Left ventricle myocardium inferior (tissue), 1 donor: Measurements from ENCODE around the gene GADD45G. TPM values are rescaled to one million over a fixed set of nuclear protein-coding genes. Genes with fewer than 3 reads are reported as not detected.
A peak's percentile ranks its signal among the peaks of the same experiment; 100 is the strongest.

ENCODE experiments used
- DNase-seq: peaks from one replicate; pipeline ENCODE4 v3.0.0-alpha.2; 2020
- H3K27ac ChIP-seq: fragments of 200-600 bp; replicated peaks from 2 replicates; pipeline ENCODE4 v1.8.0; 2021
- H3K27me3 ChIP-seq: fragments of 200-600 bp; 2 replicates; pipeline ENCODE4 v1.8.0; 2021; ENCODE audit warnings: low read depth
- H3K36me3 ChIP-seq: fragments of 200-600 bp; 2 replicates; pipeline ENCODE4 v1.8.0; 2021
- H3K4me1 ChIP-seq: fragments of 200-600 bp; 2 replicates; pipeline ENCODE4 v1.8.0; 2021
- H3K4me3 ChIP-seq: fragments of 200-600 bp; 2 replicates; pipeline ENCODE4 v1.8.0; 2021; ENCODE audit warnings: mild to moderate bottlenecking, moderate library complexity
- H3K9me3 ChIP-seq: fragments of 200-600 bp; replicated peaks from 2 replicates; pipeline ENCODE4 v1.8.0; 2021
- CTCF ChIP-seq: fragments of 200-600 bp; IDR thresholded peaks from 2 replicates; pipeline ENCODE4 v1.8.0; 2021; ENCODE audit warnings: antibody characterized with exemption, mild to moderate bottlenecking, borderline replicate concordance
- intact Hi-C: fragments of 100-400 bp; cut with micrococcal nuclease; formaldehyde crosslinking; loops from one replicate; pipeline ENCODE4 v1.11.0; 2022
- total RNA-seq: library from RNA; stranded (reverse); fragmentation: NEBNext Ultra II Directional; extraction: Animal tissue kit (Norgen Biotek cat#: 25700); gene quantifications from one replicate; pipeline ENCODE4 v1.2.1, GENCODE V29; 2021
- donor health status: DM: no; HTN: yes; CAD: no; lungs with severe emphysema.

GADD45G gene
- total RNA-seq, 1 donor from 2014 or later: 44.5 TPM

- intact Hi-C loops: no loop called here
- Histone ChIP-seq H3K27ac (peak overlapping the region; percentile 90), H3K9me3 (no peaks in the 10 kb centered on the region), H3K4me1 (peaks cover 52% of the 10 kb centered on the region), H3K4me3 (peak overlapping the region; percentile 24), H3K27me3 (no peaks in the 10 kb centered on the region), H3K36me3 (no peaks in the 10 kb centered on the region)
- peak; percentile 21 for TF ChIP-seq CTCF
- peak; percentile 44 for DNase-seq
Observed at GRCh38 chr9:89623925-89624420, 19.2 kb downstream of the GADD45G start.

DNA sequence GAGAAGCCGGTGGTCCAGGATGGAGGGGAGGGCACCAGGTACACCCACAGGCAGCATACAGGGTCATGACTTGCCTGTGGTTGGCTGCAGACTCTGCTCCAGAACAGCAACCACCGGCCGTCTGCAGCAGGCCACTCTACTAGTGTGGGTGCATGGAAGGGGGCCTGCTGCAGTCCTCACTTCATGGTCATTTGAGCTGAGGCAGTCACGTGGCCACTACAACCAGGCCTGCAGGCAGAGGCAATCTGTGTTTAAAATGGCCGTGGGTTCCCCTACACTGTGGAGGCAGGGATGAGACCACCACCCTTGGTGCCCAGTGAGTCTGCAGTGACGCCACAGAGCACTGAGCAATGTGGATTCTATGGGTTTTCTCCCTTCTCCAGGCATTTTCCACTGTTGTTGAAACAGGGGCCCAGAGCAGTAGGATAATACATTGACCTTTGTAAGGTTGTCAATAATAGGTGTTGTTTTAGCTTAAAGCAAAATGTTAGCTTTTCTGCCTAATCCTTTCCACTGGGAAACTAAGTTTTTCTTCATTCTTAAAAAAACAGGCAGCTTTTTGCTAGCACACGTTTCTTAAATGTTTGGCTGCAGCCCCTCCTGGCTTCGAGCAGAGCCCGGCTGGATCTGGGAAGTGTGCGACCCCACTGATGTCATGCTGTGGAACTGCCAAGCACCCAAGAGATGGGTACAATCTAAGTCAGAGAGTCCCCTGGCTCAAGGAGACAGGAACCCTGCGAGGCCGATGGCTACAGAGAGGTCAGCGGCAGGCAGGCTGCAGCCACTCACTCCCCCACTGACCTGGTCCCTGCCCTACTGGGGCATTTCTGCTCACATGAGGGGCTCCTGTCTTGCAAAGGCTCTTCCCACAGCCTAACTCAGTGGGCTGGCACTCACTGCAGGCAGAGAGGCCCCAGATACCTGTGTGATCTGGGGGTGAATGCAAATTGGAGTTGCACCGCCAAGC, 21.2 kb downstream of the GADD45G start:
- no peaks in the 10 kb centered on the region for H3K36me3 ChIP-seq
- H3K4me1 ChIP-seq: peaks cover 50% of the 10 kb centered on the region
- no peak overlapping the region for H3K4me3 ChIP-seq
- TF ChIP-seq CTCF: no peak
- intact Hi-C loops: no loop called here
- H3K9me3 ChIP-seq: no peaks in the 10 kb centered on the region
- DNase-seq: no peak
- H3K27ac ChIP-seq: no peak overlapping the region
- H3K27me3 ChIP-seq: no peaks in the 10 kb centered on the region

DNA sequence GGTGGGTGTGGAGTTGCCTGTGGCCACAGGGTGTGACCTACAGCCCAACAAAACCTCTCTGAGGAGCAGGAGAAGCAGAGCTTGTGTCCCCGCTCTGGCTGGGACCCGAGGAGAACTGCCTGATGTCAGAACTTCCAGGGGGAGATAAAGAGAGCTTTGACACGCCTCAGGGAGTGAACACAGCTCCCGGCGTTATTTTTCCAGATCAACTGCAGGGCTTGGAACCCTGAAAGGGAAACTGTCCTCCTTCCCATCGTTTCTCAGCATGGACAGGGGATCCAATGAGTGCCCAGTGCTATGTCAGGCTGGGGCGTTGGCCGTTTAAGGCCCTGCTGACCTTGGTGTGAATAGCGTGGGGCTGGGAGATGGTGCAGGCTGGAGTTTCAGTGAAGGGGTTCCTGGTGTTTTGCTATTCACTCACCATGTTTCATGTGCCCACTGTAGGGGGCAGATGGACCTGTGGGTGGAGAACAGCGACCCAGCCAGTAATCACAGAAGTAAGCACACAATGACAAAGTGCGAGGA, 22.0 kb downstream of the GADD45G start:
- intact Hi-C loops: no loop called here
- H3K4me3 ChIP-seq: no peak overlapping the region
- no peaks in the 10 kb centered on the region for H3K27me3 ChIP-seq
- no peak for TF ChIP-seq CTCF
- DNase-seq: no peak
- H3K36me3 ChIP-seq: no peaks in the 10 kb centered on the region
- no peak overlapping the region for H3K27ac ChIP-seq
- no peaks in the 10 kb centered on the region for H3K9me3 ChIP-seq
- H3K4me1 ChIP-seq: peaks cover 42% of the 10 kb centered on the region

DNA sequence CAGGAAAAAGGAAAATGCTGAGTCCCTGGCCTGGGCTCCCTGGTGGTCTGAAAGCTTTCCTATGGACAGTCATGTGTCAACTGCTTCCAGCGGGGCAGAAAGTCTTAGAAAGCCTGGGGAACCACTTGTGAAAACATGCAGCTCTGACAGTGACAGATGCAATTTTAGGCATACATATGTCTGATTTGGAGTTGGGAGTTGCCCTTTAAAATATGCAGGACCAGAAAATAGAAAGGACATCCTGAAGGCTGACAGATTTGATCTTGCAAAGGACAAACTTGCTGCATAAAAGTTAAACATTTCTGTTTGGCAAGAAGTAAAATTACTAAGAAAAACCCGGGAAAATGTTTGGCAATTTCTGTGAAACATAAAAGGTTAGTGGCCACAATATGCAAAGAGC, 23.8 kb downstream of the GADD45G start:
- no peak overlapping the region for H3K4me3 ChIP-seq
- intact Hi-C loops: no loop called here
- no peaks in the 10 kb centered on the region for H3K36me3 ChIP-seq
- peaks cover 25% of the 10 kb centered on the region for H3K4me1 ChIP-seq
- DNase-seq: no peak
- H3K27ac ChIP-seq: no peak overlapping the region
- no peak for TF ChIP-seq CTCF
- no peaks in the 10 kb centered on the region for H3K9me3 ChIP-seq
- H3K27me3 ChIP-seq: no peaks in the 10 kb centered on the region

GRCh38 chr9:89629081-89629976, 24.5 kb downstream of the GADD45G start:
- Histone ChIP-seq H3K27ac (no peak overlapping the region), H3K27me3 (no peaks in the 10 kb centered on the region), H3K36me3 (no peaks in the 10 kb centered on the region), H3K9me3 (no peaks in the 10 kb centered on the region), H3K4me3 (no peak overlapping the region), H3K4me1 (peaks cover 17% of the 10 kb centered on the region)
- intact Hi-C loops: no loop called here
- no peak for TF ChIP-seq CTCF
- DNase-seq: no peak
